NCI-H526 (cell line): ENCODE measurements around the gene SAA4.
"Not testable (repeated sequence)": the region's sequence is repeated elsewhere in the genome, so short reads cannot be mapped to it uniquely, and the experiment has no call there.

Experiments used
- DNase-seq, 2 experiments: peaks; one replicate each; lab custom pipeline; 2025; lab: John Stamatoyannopoulos, UW

SAA4 gene

DNA sequence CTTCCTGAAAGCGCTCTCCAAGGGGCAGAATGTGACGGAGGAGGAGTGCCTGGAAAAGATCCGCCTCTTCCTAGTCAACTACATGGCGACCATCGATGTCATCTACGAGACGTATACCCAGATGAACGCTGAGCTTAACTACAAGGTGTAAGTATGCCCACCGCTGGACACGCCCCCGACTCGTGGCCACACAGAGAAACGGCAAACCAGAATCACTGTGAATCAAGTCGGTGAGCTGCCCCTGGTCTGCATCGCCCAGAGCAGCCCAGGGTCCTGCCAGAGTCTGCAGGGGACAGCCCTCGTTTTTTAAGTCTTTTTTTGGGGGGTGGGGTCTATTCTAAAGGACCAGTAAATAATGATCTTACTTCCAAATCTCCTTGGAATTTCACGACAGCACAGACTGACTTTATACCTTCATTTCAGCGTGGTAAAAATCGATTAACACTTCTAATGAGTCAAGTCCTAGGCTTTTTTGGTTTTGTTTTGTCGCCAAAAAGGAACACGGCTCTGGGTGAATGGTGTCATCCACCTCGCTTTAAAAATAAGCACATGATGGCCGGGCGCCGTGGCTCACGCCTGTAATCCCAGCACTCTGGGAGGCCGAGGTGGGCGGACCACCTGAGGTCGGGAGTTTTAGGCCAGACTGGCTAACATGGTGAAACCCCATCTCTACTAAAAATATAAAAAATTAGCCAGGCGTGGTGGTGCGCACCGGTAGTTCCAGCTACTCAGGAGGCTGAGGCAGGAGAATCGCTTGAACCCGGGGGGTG lies 46.9 kb downstream of the SAA4 start:
- not testable (repeated sequence) for DNase-seq

DNA sequence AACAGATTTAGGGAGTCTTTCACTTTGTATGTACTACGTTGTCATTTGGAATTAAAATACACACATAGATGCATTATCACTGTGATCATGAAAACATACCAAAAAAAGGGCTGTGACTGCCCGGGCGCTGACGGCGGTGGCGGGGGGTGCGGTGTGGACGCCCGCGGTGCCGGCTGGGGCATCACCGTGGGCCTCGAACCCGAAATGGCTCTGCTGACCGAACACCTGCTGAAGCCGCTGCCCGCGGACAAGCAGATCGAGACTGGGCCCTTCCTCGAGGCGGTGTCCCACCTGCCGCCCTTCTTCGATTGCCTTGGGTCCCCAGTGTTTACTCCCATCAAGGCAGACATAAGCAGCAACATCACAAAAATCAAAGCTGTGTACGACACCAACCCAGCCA lies 47.8 kb downstream of the SAA4 start:
- DNase-seq: no peak
